Uterus (tissue), 4 donors: ENCODE results near the gene CYB5B. TPM values are rescaled to one million over a fixed set of nuclear protein-coding genes. Genes with fewer than 3 reads are reported as not detected.

Experiments used
- total RNA-seq, 4 donors: library from RNA; depleted of rRNA in 3 of 4; stranded (reverse); fragments of >200 nt in 3 of 4; gene quantifications; one replicate each; pipeline versions ENCODE4 v1.1.0 to v1.2.4, GENCODE V29; 2014 to 2023
- donor health status: DM: yes; HTN: yes; CAD: no.

The CYB5B gene
- total RNA-seq, 4 donors from 2014 or later: 24.1 to 70.3 (median 57.6) TPM

Other genes starting within 250 kb of the CYB5B start
- 10 to 100 TPM; 28.2 to 88.0 (median 59.5) TPM for gene SNTB2, start 237.5 kb upstream of the CYB5B start, total RNA-seq
- 10 to 100 TPM; 14.6 to 39.5 (median 25.0) TPM for gene VPS4A, start 113.3 kb upstream of the CYB5B start, total RNA-seq
- gene PDF, start 94.0 kb upstream of the CYB5B start, total RNA-seq: 10 to 100 TPM in 2 of 4 donors, 1 to 10 TPM in 2; 3.2 to 69.9 (median 13.2) TPM
- gene COG8, start 85.1 kb upstream of the CYB5B start, total RNA-seq: 10 to 100 TPM; 39.4 to 58.8 (median 43.0) TPM
- 10 to 100 TPM in 3 of 4 donors, 1 to 10 TPM in 1; 6.2 to 21.7 (median 16.9) TPM for gene NIP7, start 84.8 kb upstream of the CYB5B start, total RNA-seq
- under 1 TPM in 1 of 4 donors, not detected in 3; 0.98 TPM for gene TMED6, start 72.8 kb upstream of the CYB5B start, total RNA-seq
- gene TERF2, start 38.6 kb upstream of the CYB5B start, total RNA-seq: 10 to 100 TPM; 13.5 to 62.2 (median 27.1) TPM
- 100 to 1,000 TPM in 1 of 4 donors, 10 to 100 TPM in 3; 37.4 to 109 (median 61.7) TPM for gene NFAT5, start 141.3 kb downstream of the CYB5B start, total RNA-seq